Breast epithelium (tissue), 4 donors: ENCODE measurements around the gene LRRC4B. TPM values are rescaled to one million over a fixed set of nuclear protein-coding genes. Genes with fewer than 3 reads are reported as not detected.

Experiments used
- DNase-seq, 2 donors: peaks; one replicate each; pipeline ENCODE4 v3.0.0-alpha.2; 2019; ENCODE audit warnings: low spot score in 2 of 2
- H3K27ac ChIP-seq, 2 donors: fragments of 200-600 bp; sonication (generic) in 1 of 2; one replicate each; pipeline ENCODE4 v1.5.1; 2016 to 2019; ENCODE audit warnings: mild to moderate bottlenecking in 1 of 2
- H3K27me3 ChIP-seq, 2 donors: fragments of 200-600 bp; sonication (generic) in 1 of 2; one replicate each; pipeline versions ENCODE4 v1.5.1 to v1.6.0; 2017 to 2019; ENCODE audit warnings: control low read depth in 1 of 2, mild to moderate bottlenecking in 1 of 2
- H3K36me3 ChIP-seq: fragments of 200-600 bp; one replicate; pipeline ENCODE4 v1.5.1; 2019
- H3K4me1 ChIP-seq, 2 donors: fragments of 200-600 bp; sonication (generic); one replicate each; pipeline ENCODE4 v1.5.1; 2016 to 2019; ENCODE audit warnings: control low read depth in 1 of 2
- H3K4me3 ChIP-seq, 3 donors: fragments of 200-600 bp; sonication (generic); 1 replicate in 2 of 3; 2 replicates in 1 of 3; pipeline ENCODE4 v1.5.1; 2016 to 2019; ENCODE audit warnings: mild to moderate bottlenecking in 3 of 3, moderate library complexity in 2 of 3
- H3K9me3 ChIP-seq, 2 donors: fragments of 200-600 bp; sonication (generic) in 1 of 2; one replicate each; pipeline ENCODE4 v1.5.1; 2016 to 2019; ENCODE audit warnings: control low read depth in 1 of 2
- POLR2A ChIP-seq: fragments of 450-650 bp; IDR thresholded peaks from one replicate; pipeline ENCODE4 v1.6.1; 2016; ENCODE audit warnings: antibody characterized with exemption, mild to moderate bottlenecking, moderate library complexity
- POLR2AphosphoS5 ChIP-seq, 3 donors: sonication (generic); formaldehyde crosslinking; IDR thresholded peaks; one replicate each; pipeline ENCODE4 v1.6.1; 2017; ENCODE audit warnings: antibody characterized with exemption in 3 of 3
- intact Hi-C: fragments of 100-400 bp; cut with DNase I; formaldehyde crosslinking; loops from one replicate; pipeline ENCODE4 v1.15.1; 2023; ENCODE audit warnings: low total_unique reads
- total RNA-seq, 3 donors: library from RNA; depleted of rRNA; stranded (reverse); fragments of >200 nt; gene quantifications; one replicate each; pipeline ENCODE4 v1.1.0, GENCODE V29; 2016
- TF ChIP-seq, protein P1 (sequence below), 3 donors: fragments of 450-650 bp; IDR thresholded peaks; one replicate each; pipeline ENCODE4 v1.5.1; 2016 to 2017; ENCODE audit warnings: antibody characterized with exemption in 3 of 3, mild to moderate bottlenecking in 3 of 3, moderate library complexity in 3 of 3

The LRRC4B gene
- total RNA-seq, 3 donors from 2014 or later = 0.16 to 1.3 (median 1.2) TPM

DNA sequence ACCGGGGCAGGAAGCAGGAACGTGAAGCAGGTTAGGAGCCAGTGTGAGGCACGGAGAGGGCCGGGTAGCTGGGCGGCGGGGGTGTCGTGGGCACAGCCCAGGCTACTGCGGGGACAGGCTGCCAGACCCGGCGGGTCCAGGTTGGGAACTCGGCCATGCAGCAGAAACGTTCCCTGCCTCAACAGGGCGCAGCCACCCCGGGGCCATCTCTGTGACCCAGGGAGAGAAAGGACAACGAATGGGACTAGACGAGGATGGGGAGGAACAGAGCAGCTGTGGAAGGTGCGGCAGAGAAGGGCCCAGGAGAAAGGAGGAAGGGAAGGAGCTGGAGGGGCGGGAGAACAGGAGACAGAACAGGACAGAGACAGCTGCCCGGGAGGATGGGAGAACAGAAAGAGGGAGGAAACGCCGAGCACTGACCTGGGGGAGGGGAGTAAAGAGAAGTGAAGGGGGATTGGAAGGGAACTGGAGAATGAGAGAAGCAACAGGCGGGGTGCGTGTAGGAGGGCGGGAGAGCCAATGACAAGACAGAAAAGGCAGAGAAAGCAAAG lies 78.7 kb downstream of the LRRC4B start:
- Histone ChIP-seq H3K27me3 (peaks cover 0 to 3% of the 10 kb centered on the region in 2 donors), H3K9me3 (no peaks in the 10 kb centered on the region), H3K4me3 (no peak overlapping the region), H3K36me3 (no peaks in the 10 kb centered on the region), H3K27ac (no peak overlapping the region), H3K4me1 (no peaks in the 10 kb centered on the region)
- intact Hi-C loops = no loop called here
- no peak for DNase-seq
- TF ChIP-seq, protein P1, sequence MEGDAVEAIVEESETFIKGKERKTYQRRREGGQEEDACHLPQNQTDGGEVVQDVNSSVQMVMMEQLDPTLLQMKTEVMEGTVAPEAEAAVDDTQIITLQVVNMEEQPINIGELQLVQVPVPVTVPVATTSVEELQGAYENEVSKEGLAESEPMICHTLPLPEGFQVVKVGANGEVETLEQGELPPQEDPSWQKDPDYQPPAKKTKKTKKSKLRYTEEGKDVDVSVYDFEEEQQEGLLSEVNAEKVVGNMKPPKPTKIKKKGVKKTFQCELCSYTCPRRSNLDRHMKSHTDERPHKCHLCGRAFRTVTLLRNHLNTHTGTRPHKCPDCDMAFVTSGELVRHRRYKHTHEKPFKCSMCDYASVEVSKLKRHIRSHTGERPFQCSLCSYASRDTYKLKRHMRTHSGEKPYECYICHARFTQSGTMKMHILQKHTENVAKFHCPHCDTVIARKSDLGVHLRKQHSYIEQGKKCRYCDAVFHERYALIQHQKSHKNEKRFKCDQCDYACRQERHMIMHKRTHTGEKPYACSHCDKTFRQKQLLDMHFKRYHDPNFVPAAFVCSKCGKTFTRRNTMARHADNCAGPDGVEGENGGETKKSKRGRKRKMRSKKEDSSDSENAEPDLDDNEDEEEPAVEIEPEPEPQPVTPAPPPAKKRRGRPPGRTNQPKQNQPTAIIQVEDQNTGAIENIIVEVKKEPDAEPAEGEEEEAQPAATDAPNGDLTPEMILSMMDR (IDR thresholded peaks at IDR 0.05) = no peak
- TF ChIP-seq POLR2AphosphoS5 (IDR thresholded peaks at IDR 0.05) (no peak), POLR2A (no peak)

DNA sequence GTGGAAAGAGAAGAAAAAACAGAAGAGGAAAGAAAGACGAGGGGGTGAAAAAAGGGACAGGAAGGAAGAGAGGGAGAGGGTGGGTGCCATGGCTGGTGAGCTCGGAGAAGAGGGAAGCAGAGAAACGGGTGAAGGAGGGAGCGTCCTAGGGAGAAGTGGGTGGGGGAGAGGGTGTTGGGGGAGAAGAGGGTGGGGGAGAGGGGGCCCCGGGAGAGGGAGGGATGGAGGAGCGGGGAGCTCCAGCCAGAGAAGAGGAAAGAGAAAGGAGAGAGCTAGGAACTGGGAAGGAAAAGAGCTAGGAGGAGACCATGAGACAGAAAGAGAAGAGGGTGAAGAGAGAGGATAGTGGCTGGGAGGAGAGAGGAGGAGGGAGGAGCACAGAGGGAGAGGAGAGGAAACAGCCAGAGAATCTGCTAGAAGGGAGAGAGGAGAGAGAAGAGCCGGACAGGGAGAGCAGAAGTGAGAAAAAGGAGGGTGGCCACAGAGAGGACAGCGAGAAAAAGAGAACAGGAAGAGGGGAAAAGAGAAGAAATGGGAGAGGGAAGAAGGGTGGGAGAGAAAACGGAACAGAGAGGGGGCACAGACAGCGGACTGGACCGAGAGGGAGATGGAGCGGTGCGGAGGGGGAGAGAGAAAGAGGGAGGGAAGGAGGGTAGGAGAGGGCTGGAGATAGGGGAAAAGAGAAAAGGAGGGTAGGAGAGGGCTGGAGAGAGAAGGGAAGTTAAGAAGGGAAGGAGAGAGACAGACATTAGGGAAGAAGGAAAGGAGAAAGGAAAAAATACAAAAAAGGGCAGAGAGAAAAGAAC lies 79.6 kb downstream of the LRRC4B start:
- DNase-seq = no peak
- Histone ChIP-seq H3K27ac (no peak overlapping the region), H3K36me3 (no peaks in the 10 kb centered on the region), H3K9me3 (no peaks in the 10 kb centered on the region), H3K4me1 (no peaks in the 10 kb centered on the region), H3K27me3 (peaks cover 0 to 3% of the 10 kb centered on the region in 2 donors), H3K4me3 (no peak overlapping the region)
- TF ChIP-seq POLR2A (no peak), POLR2AphosphoS5 (IDR thresholded peaks at IDR 0.05) (no peak)
- TF ChIP-seq, protein P1 (IDR thresholded peaks at IDR 0.05) = no peak
- intact Hi-C loops = no loop called here

DNA sequence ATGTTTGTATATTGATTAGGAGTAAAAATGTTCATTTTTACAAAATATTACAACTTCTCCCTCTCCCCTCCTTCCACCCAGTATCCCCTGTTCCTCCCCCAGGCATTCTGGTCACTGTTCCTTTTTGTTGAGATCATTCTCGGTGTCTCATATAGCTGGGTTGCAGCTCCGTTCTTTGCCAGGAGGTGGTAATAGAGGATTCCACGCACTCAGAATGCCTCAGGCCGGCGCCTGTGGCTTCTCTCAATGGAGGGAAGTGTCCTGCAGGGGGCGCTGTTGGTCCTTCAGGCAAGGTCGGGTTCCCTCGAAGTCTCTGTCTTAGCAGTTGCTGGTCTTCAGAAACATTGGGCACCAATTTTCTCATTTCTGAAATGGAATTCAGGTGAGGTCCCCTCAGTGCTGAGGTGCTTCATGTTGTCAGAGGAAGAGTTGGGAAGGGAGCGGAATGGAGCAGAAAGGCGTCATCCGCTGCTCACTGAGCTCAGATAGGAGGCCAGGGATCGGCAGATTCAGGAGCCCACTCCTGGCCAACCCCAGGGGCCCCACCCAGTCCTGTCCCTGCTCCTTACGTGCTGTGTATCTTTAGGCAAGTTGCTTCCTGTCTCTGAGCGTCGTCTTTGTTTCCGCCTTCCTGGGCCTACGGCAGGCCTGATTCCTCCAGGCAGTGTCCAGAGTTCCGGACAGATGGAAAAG lies 81.3 kb downstream of the LRRC4B start:
- intact Hi-C loops = no loop called here
- H3K27ac ChIP-seq = no peak overlapping the region
- H3K36me3 ChIP-seq = no peaks in the 10 kb centered on the region
- no peak overlapping the region for H3K4me3 ChIP-seq
- H3K4me1 ChIP-seq = no peaks in the 10 kb centered on the region
- TF ChIP-seq POLR2AphosphoS5 (IDR thresholded peaks at IDR 0.05) (no peak), POLR2A (no peak)
- TF ChIP-seq, protein P1 (IDR thresholded peaks at IDR 0.05) = no peak
- peaks cover 0 to 3% of the 10 kb centered on the region in 2 donors for H3K27me3 ChIP-seq
- DNase-seq = no peak
- no peaks in the 10 kb centered on the region for H3K9me3 ChIP-seq

DNA sequence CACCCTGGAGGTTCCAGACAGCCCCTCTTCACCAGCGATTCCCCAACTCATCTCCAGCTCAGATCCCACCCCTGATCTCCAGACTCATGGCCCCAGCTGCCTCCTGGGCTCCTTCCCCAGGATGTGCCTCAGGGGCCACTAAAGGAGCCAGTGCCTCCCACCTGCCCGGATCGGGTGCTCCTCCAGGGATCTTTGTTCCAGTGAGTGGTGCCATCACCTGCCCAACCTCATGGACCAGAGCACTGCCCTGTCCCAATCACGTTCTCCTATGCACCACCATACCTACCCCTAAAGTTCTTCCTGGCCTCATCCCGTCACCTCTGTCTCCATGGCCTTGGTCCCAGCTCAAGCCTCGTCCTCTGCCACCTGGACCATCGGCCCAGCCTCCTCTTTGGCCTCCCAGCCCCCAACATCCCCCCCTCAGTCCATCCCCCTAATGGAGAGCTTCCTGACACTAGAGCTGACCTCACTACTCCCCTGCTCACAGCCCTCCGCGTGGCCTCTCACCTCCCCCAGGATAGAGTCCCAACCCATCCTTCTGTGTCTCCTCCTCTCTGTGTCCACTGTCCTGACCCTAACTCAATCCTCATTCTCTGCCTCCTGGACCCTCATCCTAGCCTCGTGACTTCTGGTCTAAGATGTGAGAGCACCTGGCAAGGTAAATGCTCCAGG lies 82.8 kb downstream of the LRRC4B start:
- no peak for TF ChIP-seq POLR2AphosphoS5 (IDR thresholded peaks at IDR 0.05)
- TF ChIP-seq POLR2A = no peak
- TF ChIP-seq, protein P1 (IDR thresholded peaks at IDR 0.05) = no peak
- H3K27ac ChIP-seq = no peak overlapping the region
- H3K4me1 ChIP-seq = no peaks in the 10 kb centered on the region
- peaks cover 0 to 3% of the 10 kb centered on the region in 2 donors for H3K27me3 ChIP-seq
- H3K9me3 ChIP-seq = no peaks in the 10 kb centered on the region
- no peak overlapping the region for H3K4me3 ChIP-seq
- intact Hi-C loops = no loop called here
- no peaks in the 10 kb centered on the region for H3K36me3 ChIP-seq
- DNase-seq = no peak
